ENCODE results near the gene ZIC1.

- TF ChIP-seq CTCF (IDR thresholded peaks at IDR 0.05) (no peak), EZH2 (IDR thresholded peaks at IDR 0.05; ENCODE audit: borderline replicate concordance, insufficient read depth, low read depth, low read length, poor library complexity, severe bottlenecking) (no peak)
Measured at GRCh38 chr3:147397155-147397874, 11.8 kb upstream of the ZIC1 start.

Measured in B cell (primary cell).